ENCODE data around the gene STMP1.

Gene STMP1

GRCh38 chr7:135712182-135712782 is 50.0 kb downstream of the STMP1 start:
- H3K4me3 ChIP-seq (ENCODE audit: extremely low read depth, insufficient read depth, low read length, poor library complexity, severe bottlenecking), result no peak overlapping the region
- peak overlapping the region; percentile 50 for H3K27ac ChIP-seq (ENCODE audit: low read depth, low read length, severe bottlenecking)
- no peaks in the 10 kb centered on the region for H3K9me3 ChIP-seq (ENCODE audit: control insufficient read depth, low read length)
- 44 to 89% methylated on average over 1 of the region's 4 CpGs for WGBS, 2 experiments (ENCODE audit: insufficient coverage in 2 of 2)
- H3K36me3 ChIP-seq (ENCODE audit: control insufficient read depth, insufficient read depth, low read length), result no peaks in the 10 kb centered on the region
- peaks cover 52% of the 10 kb centered on the region for H3K4me1 ChIP-seq (ENCODE audit: control insufficient read depth, insufficient read depth, low read length, poor library complexity, severe bottlenecking)

DNA sequence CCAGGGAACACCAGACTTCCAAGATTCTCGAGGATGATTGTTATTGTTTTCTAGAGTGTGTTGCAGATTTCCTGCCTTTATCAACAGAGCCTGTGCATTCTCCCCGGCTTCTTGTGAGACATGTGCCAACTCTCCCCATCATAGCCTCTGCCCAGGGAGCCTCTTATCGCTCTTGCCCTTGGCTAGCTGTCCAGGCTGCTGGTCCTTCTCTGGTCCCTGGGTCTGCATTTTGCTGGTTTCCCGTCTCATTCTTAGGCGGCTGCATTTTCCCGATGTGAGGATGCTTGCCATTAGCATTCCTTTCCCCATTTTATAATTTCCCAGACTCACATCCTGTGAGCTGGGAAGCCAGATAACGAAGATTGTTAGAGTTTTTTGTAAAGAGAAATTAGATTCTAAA is 50.5 kb downstream of the STMP1 start:
- H3K9me3 ChIP-seq (ENCODE audit: control insufficient read depth, low read length), result no peaks in the 10 kb centered on the region
- peak overlapping the region; percentile 50 for H3K27ac ChIP-seq (ENCODE audit: low read depth, low read length, severe bottlenecking)
- no peak overlapping the region for H3K4me3 ChIP-seq (ENCODE audit: extremely low read depth, insufficient read depth, low read length, poor library complexity, severe bottlenecking)
- H3K36me3 ChIP-seq (ENCODE audit: control insufficient read depth, insufficient read depth, low read length), result no peaks in the 10 kb centered on the region
- H3K4me1 ChIP-seq (ENCODE audit: control insufficient read depth, insufficient read depth, low read length, poor library complexity, severe bottlenecking), result peaks cover 54% of the 10 kb centered on the region
- 84 to 86% methylated on average over 3 to 5 of the region's 7 CpGs for WGBS, 2 experiments (ENCODE audit: insufficient coverage in 2 of 2)

DNA sequence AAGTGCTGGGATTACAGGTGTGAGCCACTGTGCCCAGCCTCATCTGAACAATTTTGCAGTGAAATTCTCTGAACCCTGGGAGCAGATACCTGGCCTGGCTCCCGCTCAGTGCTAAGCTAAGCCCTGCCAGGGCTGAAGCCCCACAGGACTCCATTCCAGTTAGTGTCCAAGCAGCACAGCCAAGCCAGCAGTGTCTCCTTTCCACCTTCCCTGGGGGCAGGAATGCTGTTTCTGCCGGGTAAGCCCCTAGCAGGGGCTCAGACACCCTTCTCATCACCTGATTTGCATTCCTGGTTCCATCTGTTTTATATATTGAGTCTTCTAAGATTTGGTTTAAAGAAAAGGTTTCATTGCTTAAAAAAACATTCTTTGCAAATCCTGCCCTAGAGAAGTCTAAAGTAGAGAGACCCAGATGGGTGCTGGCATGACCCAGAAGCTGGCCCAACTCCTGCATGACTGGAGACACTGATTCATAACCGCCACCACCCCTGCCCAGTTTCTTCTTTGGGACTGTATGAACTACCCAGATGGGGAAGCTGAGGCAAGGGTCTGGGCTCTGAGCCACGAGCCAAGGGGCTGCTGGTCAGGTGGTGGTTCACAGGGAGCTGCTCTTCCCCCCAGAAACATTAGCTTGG is 51.6 kb downstream of the STMP1 start:
- Histone ChIP-seq H3K9me3 (ENCODE audit: control insufficient read depth, low read length) (no peaks in the 10 kb centered on the region), H3K27ac (ENCODE audit: low read depth, low read length, severe bottlenecking) (peak overlapping the region; percentile 65), H3K4me3 (ENCODE audit: extremely low read depth, insufficient read depth, low read length, poor library complexity, severe bottlenecking) (no peak overlapping the region), H3K4me1 (ENCODE audit: control insufficient read depth, insufficient read depth, low read length, poor library complexity, severe bottlenecking) (peaks cover 54% of the 10 kb centered on the region), H3K36me3 (ENCODE audit: control insufficient read depth, insufficient read depth, low read length) (no peaks in the 10 kb centered on the region)
- WGBS, 2 experiments (ENCODE audit: insufficient coverage in 2 of 2), result 86 to 87% methylated on average over 2 to 3 of the region's 4 CpGs

GRCh38 chr7:135714534-135715009 is 52.3 kb downstream of the STMP1 start:
- no peaks in the 10 kb centered on the region for H3K36me3 ChIP-seq (ENCODE audit: control insufficient read depth, insufficient read depth, low read length)
- H3K4me3 ChIP-seq (ENCODE audit: extremely low read depth, insufficient read depth, low read length, poor library complexity, severe bottlenecking), result no peak overlapping the region
- H3K9me3 ChIP-seq (ENCODE audit: control insufficient read depth, low read length), result no peaks in the 10 kb centered on the region
- whole genome bisulfite sequencing, 2 experiments (ENCODE audit: insufficient coverage in 2 of 2), result 29 to 33% methylated on average over 10 to 20 of the region's 20 CpGs
- peak overlapping the region; percentile 65 for H3K27ac ChIP-seq (ENCODE audit: low read depth, low read length, severe bottlenecking)
- H3K4me1 ChIP-seq (ENCODE audit: control insufficient read depth, insufficient read depth, low read length, poor library complexity, severe bottlenecking), result peaks cover 54% of the 10 kb centered on the region

DNA sequence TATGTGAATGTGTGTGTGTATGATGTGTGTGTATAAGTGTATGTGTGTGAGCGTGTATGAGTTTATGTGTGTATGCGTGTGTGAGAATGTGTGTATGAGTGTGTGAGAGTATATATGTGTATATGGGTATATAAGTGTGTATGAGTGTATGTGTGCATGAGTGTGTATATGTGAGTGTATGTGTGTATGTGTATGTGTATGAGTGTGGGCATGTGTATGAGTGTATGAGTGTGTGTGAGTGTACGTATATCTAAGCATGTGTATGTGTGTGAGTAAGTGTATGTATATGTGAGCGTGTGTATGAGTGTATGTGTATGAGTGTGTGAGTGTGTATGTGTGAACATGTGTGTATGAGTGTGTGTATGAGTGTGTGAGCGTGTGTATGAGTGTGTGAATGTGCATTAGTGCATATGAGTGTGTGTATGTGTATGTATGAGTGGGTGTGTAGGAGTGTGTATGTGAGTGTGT is 52.8 kb downstream of the STMP1 start:
- H3K27ac ChIP-seq (ENCODE audit: low read depth, low read length, severe bottlenecking), result peak overlapping the region; percentile 65
- WGBS, 2 experiments (ENCODE audit: insufficient coverage in 2 of 2), result 89 to 94% methylated on average over 5 of the region's 5 CpGs
- no peaks in the 10 kb centered on the region for H3K9me3 ChIP-seq (ENCODE audit: control insufficient read depth, low read length)
- H3K4me1 ChIP-seq (ENCODE audit: control insufficient read depth, insufficient read depth, low read length, poor library complexity, severe bottlenecking), result peaks cover 53% of the 10 kb centered on the region
- H3K4me3 ChIP-seq (ENCODE audit: extremely low read depth, insufficient read depth, low read length, poor library complexity, severe bottlenecking), result no peak overlapping the region
- no peaks in the 10 kb centered on the region for H3K36me3 ChIP-seq (ENCODE audit: control insufficient read depth, insufficient read depth, low read length)

- no CpG with 5 or more reads among the region's 1 CpG for WGBS, 2 experiments (ENCODE audit: insufficient coverage in 2 of 2)
- no peaks in the 10 kb centered on the region for H3K36me3 ChIP-seq (ENCODE audit: control insufficient read depth, insufficient read depth, low read length)
- H3K4me3 ChIP-seq (ENCODE audit: extremely low read depth, insufficient read depth, low read length, poor library complexity, severe bottlenecking), result no peak overlapping the region
- H3K27ac ChIP-seq (ENCODE audit: low read depth, low read length, severe bottlenecking), result no peak overlapping the region
- H3K9me3 ChIP-seq (ENCODE audit: control insufficient read depth, low read length), result no peaks in the 10 kb centered on the region
- peaks cover 48% of the 10 kb centered on the region for H3K4me1 ChIP-seq (ENCODE audit: control insufficient read depth, insufficient read depth, low read length, poor library complexity, severe bottlenecking)
Observed at GRCh38 chr7:135715673-135716072, 53.4 kb downstream of the STMP1 start.

GRCh38 chr7:135716677-135717238 is 54.4 kb downstream of the STMP1 start:
- no peak overlapping the region for H3K4me3 ChIP-seq (ENCODE audit: extremely low read depth, insufficient read depth, low read length, poor library complexity, severe bottlenecking)
- H3K27ac ChIP-seq (ENCODE audit: low read depth, low read length, severe bottlenecking), result peak overlapping the region; percentile 51
- 77 to 81% methylated on average over 7 of the region's 9 CpGs for WGBS, 2 experiments (ENCODE audit: insufficient coverage in 2 of 2)
- peaks cover 44% of the 10 kb centered on the region for H3K4me1 ChIP-seq (ENCODE audit: control insufficient read depth, insufficient read depth, low read length, poor library complexity, severe bottlenecking)
- H3K9me3 ChIP-seq (ENCODE audit: control insufficient read depth, low read length), result no peaks in the 10 kb centered on the region
- H3K36me3 ChIP-seq (ENCODE audit: control insufficient read depth, insufficient read depth, low read length), result no peaks in the 10 kb centered on the region

DNA sequence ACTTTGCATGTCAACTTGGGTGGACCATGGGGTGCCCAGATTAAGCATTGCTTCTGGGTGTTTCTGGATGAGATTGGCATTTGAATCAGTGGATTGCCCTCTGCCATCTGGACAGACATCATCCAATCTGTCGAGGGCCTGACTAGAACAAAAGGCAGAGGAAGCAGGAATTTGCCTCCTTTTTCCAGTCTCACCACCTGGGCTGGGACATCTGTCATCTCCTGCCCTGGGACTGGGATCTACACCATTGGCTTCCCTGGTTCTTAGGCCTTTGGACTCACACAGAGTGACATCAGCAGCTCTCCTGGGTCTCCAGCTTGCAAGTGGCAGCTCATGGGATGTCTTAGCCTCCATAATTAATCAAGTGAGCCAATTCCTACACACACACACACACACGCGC is 55.4 kb downstream of the STMP1 start:
- H3K4me1 ChIP-seq (ENCODE audit: control insufficient read depth, insufficient read depth, low read length, poor library complexity, severe bottlenecking), result peaks cover 37% of the 10 kb centered on the region
- WGBS, 2 experiments (ENCODE audit: insufficient coverage in 2 of 2), result 71% methylated on average over 1 of the region's 3 CpGs; no CpG with 5 or more reads in 1 of the 2 experiments
- H3K27ac ChIP-seq (ENCODE audit: low read depth, low read length, severe bottlenecking), result no peak overlapping the region
- no peaks in the 10 kb centered on the region for H3K9me3 ChIP-seq (ENCODE audit: control insufficient read depth, low read length)
- H3K36me3 ChIP-seq (ENCODE audit: control insufficient read depth, insufficient read depth, low read length), result no peaks in the 10 kb centered on the region
- no peak overlapping the region for H3K4me3 ChIP-seq (ENCODE audit: extremely low read depth, insufficient read depth, low read length, poor library complexity, severe bottlenecking)

DNA sequence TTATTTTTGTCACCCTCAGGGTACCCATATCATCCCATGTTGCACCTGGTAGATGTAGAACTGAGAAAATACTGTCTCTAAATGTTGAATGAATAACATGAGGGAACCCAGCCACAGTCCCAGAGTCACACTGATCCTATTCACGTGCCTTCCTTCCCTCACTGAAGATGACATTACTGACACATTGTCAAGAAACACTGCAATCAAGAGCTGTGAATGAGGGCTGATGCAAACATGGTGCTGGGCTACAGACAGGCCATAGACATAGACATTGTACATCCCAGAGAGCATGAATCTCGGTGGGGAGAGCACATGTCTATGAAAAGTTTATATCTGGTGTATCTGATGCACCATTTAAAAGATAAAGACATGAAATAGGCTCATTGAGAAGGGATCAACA is 55.9 kb downstream of the STMP1 start:
- Histone ChIP-seq H3K27ac (ENCODE audit: low read depth, low read length, severe bottlenecking) (no peak overlapping the region), H3K9me3 (ENCODE audit: control insufficient read depth, low read length) (no peaks in the 10 kb centered on the region), H3K4me3 (ENCODE audit: extremely low read depth, insufficient read depth, low read length, poor library complexity, severe bottlenecking) (no peak overlapping the region), H3K4me1 (ENCODE audit: control insufficient read depth, insufficient read depth, low read length, poor library complexity, severe bottlenecking) (peaks cover 32% of the 10 kb centered on the region), H3K36me3 (ENCODE audit: control insufficient read depth, insufficient read depth, low read length) (no peaks in the 10 kb centered on the region)
- 83 to 88% methylated on average over 1 to 2 of the region's 2 CpGs for WGBS, 2 experiments (ENCODE audit: insufficient coverage in 2 of 2)

DNA sequence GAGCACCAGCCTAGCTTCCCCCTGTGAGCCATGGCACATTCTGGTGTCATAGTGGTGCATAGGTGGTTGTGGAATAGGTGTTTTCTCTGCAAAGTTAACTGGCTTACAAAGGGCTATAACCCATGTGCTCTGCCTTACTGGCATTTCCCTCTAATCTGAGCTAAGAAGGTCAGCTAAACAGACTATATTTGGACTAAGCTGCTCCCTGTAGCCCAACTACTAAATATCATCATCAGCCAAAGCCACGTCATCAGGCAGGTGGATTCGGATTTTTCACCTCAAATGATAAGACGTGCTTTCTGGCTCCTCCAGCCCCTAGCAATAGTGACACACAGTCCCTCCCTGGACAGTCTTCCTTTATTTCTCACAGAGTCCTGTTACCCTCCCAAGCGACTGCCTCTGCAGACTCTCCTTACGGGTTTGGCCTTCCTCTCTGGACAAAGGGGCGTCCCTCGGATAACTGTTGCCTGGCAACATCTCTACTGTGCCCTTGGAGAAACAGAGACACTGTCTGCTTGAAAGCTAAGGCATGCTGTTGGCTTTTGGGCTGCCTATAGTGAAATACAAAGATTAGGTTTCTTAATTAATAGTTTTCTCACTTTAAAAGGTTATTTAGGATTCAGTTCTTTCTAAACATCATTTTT is 56.6 kb downstream of the STMP1 start:
- Histone ChIP-seq H3K4me1 (ENCODE audit: control insufficient read depth, insufficient read depth, low read length, poor library complexity, severe bottlenecking) (peaks cover 25% of the 10 kb centered on the region), H3K4me3 (ENCODE audit: extremely low read depth, insufficient read depth, low read length, poor library complexity, severe bottlenecking) (no peak overlapping the region), H3K36me3 (ENCODE audit: control insufficient read depth, insufficient read depth, low read length) (no peaks in the 10 kb centered on the region), H3K9me3 (ENCODE audit: control insufficient read depth, low read length) (no peaks in the 10 kb centered on the region), H3K27ac (ENCODE audit: low read depth, low read length, severe bottlenecking) (peak overlapping the region; percentile 39)
- 82 to 83% methylated on average over 5 to 7 of the region's 7 CpGs for WGBS, 2 experiments (ENCODE audit: insufficient coverage in 2 of 2)

All from mesodermal cell (in vitro differentiated cells).